Fibroblast of skin of scalp (primary cell): ENCODE data around the gene RHBDD1.

Source experiments
- DNase-seq: peaks from one replicate; pipeline ENCODE4 v3.0.0-alpha.2; 2013

Gene RHBDD1

DNA sequence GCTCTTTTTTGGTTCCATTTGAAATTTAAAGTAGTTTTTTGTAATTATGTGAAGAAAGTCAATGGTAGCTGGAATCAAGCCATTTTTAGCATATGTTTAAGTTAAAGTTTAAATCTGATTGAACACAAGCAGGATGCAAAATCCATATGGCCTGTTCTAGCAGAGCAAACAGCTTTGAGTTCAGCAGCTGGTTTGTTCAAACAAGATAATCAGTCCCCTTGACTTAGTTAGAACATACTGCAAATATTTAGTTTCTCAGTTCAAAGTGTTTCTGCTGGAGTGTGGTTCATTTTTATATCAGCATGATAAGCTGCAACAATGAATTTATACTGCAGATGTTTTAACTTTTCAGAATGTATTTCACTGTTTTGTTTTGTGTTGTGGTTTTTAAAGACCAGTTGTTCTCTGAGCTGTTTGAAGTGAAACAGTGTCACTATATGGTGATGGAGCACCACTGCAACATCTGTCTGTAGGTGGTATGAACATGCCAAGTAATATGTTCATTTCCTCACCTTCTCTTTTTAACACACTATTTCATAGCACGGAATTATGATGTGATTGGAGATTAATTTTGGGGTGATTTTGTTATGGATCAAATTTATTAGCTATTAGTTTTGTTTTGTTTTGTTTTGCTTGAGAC, 202.8 kb downstream of the RHBDD1 start:
- no peak for DNase-seq

DNA sequence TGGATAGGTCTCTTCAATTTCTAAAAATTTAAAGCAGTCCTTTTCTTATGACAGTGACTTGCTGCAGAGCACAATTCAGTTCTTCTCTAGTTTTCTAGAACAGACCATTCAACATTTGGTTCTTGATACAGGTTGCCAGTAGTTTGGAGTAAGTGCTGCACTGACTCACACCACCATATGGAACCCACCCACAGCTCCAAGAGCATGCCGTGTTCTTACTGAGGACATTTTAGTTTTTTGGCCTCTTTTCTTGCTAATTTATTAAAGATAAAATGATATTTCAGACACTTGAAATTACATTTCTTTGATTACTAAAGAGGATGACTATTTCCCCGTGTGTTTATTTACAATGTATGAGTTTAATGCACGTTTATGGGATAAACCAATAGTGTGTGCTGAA, 208.1 kb downstream of the RHBDD1 start:
- DNase-seq, result no peak
